A673 (cell line): ENCODE results near the gene KDM3A. TPM values are rescaled to one million over a fixed set of nuclear protein-coding genes. Genes with fewer than 3 reads are reported as not detected.

Source experiments
- BruUV-seq: library from RNA; stranded (reverse); fragments of 400-500 nt; replicated peaks from 2 replicates; lab custom pipeline; 2021; lab: Mats Ljungman, UMichigan
- CTCF ChIA-PET: fragments of 300-600 bp; sonication (Branson Sonifier 250); formaldehyde crosslinking; loops from one replicate; lab custom pipeline; 2022; ENCODE audit warnings: antibody characterized with exemption; lab: Charles Lee
- POLR2A ChIA-PET: fragments of 300-600 bp; sonication (Branson Sonifier 250); formaldehyde crosslinking; loops from one replicate; lab custom pipeline; 2022; ENCODE audit warnings: antibody characterized with exemption; ENCODE audit not compliant: low non-redundant PET; lab: Charles Lee
- DNase-seq: peaks from one replicate; pipeline ENCODE4 v3.0.0-alpha.2; 2015; ENCODE audit warnings: low spot score
- H3K27ac ChIP-seq: fragments of 200-600 bp; sonication (generic); 2 replicates; pipeline ENCODE4 v1.5.1; 2016; ENCODE audit warnings: mixed run types, low read depth, mild to moderate bottlenecking, mixed read lengths, antibody characterized with exemption, low read length; ENCODE audit not compliant: poor library complexity, severe bottlenecking
- H3K27me3 ChIP-seq: fragments of 200-600 bp; sonication (generic); replicated peaks from 2 replicates; pipeline ENCODE4 v1.6.1; 2017; ENCODE audit warnings: mixed run types, low read depth, mild to moderate bottlenecking, mixed read lengths, antibody characterized with exemption, low read length; ENCODE audit not compliant: insufficient read depth, poor library complexity
- H3K36me3 ChIP-seq: fragments of 200-600 bp; sonication (generic); 2 replicates; pipeline ENCODE4 v1.6.1; 2016; ENCODE audit warnings: mixed run types, mild to moderate bottlenecking, mixed read lengths, antibody characterized with exemption, low read length; ENCODE audit not compliant: insufficient read depth, poor library complexity, severe bottlenecking
- H3K4me1 ChIP-seq: fragments of 200-600 bp; sonication (generic); 2 replicates; pipeline ENCODE4 v1.6.1; 2017; ENCODE audit warnings: mixed run types, mild to moderate bottlenecking, mixed read lengths, antibody characterized with exemption, low read length; ENCODE audit not compliant: insufficient read depth, poor library complexity, severe bottlenecking
- H3K4me3 ChIP-seq: fragments of 200-600 bp; sonication (generic); 2 replicates; pipeline ENCODE4 v1.5.1; 2016; ENCODE audit warnings: low read depth, mixed run types, mild to moderate bottlenecking, mixed read lengths, low read length; ENCODE audit not compliant: poor library complexity, severe bottlenecking
- H3K9me3 ChIP-seq: fragments of 200-600 bp; sonication (generic); 2 replicates; pipeline ENCODE4 v1.6.1; 2016; ENCODE audit warnings: mixed run types, low read depth, mild to moderate bottlenecking, mixed read lengths, antibody characterized with exemption, low read length; ENCODE audit not compliant: poor library complexity, severe bottlenecking
- CTCF ChIP-seq: fragments of 300-800, 200-600 bp; sonication (generic); conservative IDR thresholded peaks from 2 replicates; pipeline ENCODE4 v1.5.1; 2017; ENCODE audit warnings: low read depth, mild to moderate bottlenecking, antibody characterized with exemption, low read length, moderate library complexity, mixed read lengths
- EZH2 ChIP-seq: fragments of 200-600 bp; sonication (generic); IDR thresholded peaks from 2 replicates; pipeline ENCODE4 v1.6.1; 2017; ENCODE audit warnings: borderline replicate concordance, low read depth, mild to moderate bottlenecking, mixed read lengths, antibody characterized with exemption, low read length; ENCODE audit not compliant: poor library complexity, severe bottlenecking
- intact Hi-C: fragments of 100-400 bp; cut with micrococcal nuclease; formaldehyde crosslinking; loops from one replicate; pipeline ENCODE4 v1.10.0; 2022; ENCODE audit not compliant: unreplicated experiment
- total RNA-seq: library from RNA; stranded (reverse); gene quantifications from 2 replicates; pipeline ENCODE4 v1.2.3, GENCODE V29; 2021

Gene KDM3A
- total RNA-seq, 1 experiment from 2014 or later = 40.7 TPM

- Histone ChIP-seq H3K4me1 (no peaks in the 10 kb centered on the region), H3K36me3 (peaks cover 4% of the 10 kb centered on the region), H3K27ac (no peak overlapping the region), H3K27me3 (no peaks in the 10 kb centered on the region), H3K9me3 (no peaks in the 10 kb centered on the region), H3K4me3 (no peak overlapping the region)
- POLR2A ChIA-PET = no interaction called here
- CTCF ChIA-PET = no interaction called here
- DNase-seq = no peak
- BruUV-seq = no TSS peak
- TF ChIP-seq CTCF (no peak), EZH2 (no peak)
- intact Hi-C loops = no loop called here
Observed at GRCh38 chr2:86507600-86507999, 66.4 kb downstream of the KDM3A start.

GRCh38 chr2:86510436-86510933 lies 69.3 kb downstream of the KDM3A start:
- intact Hi-C loops = loop anchor here (10.0 kb wide), 1 partner anchor 284 kb away; the partner anchor contains the start of gene CD8A
- no peak for TF ChIP-seq CTCF
- TF ChIP-seq EZH2 = no peak
- Histone ChIP-seq H3K9me3 (no peaks in the 10 kb centered on the region), H3K4me1 (no peaks in the 10 kb centered on the region), H3K4me3 (no peak overlapping the region), H3K27me3 (no peaks in the 10 kb centered on the region), H3K27ac (no peak overlapping the region), H3K36me3 (no peaks in the 10 kb centered on the region)
- no peak for DNase-seq
- POLR2A ChIA-PET = no interaction called here
- CTCF ChIA-PET = no interaction called here
- BruUV-seq = no TSS peak

- Histone ChIP-seq H3K9me3 (no peaks in the 10 kb centered on the region), H3K27ac (no peak overlapping the region), H3K4me1 (no peaks in the 10 kb centered on the region), H3K27me3 (no peaks in the 10 kb centered on the region), H3K36me3 (no peaks in the 10 kb centered on the region), H3K4me3 (no peak overlapping the region)
- CTCF ChIA-PET = no interaction called here
- no peak for DNase-seq
- intact Hi-C loops = loop anchor here (10.0 kb wide), 1 partner anchor 283 kb away; the partner anchor contains the start of gene CD8A
- no TSS peak for BruUV-seq
- POLR2A ChIA-PET = no interaction called here
- TF ChIP-seq CTCF = no peak
- TF ChIP-seq EZH2 = no peak
Observed at GRCh38 chr2:86512034-86512433, 70.9 kb downstream of the KDM3A start.
